ENCODE data around the gene ZNF493.

- TF ChIP-seq CTCF (IDR thresholded peaks at IDR 0.05) (no peak), POLR2A (IDR thresholded peaks at IDR 0.05) (no peak), POLR2AphosphoS5 (IDR thresholded peaks at IDR 0.05) (no peak)
These were observed 75.6 kb downstream of the ZNF493 start for GRCh38 chr19:21472507-21472906.

Measured in breast epithelium (tissue), 3 donors.